ENCODE data around the gene PYGO2. TPM values are rescaled to one million over a fixed set of nuclear protein-coding genes. Genes with fewer than 3 reads are reported as not detected.

The PYGO2 gene, protein sequence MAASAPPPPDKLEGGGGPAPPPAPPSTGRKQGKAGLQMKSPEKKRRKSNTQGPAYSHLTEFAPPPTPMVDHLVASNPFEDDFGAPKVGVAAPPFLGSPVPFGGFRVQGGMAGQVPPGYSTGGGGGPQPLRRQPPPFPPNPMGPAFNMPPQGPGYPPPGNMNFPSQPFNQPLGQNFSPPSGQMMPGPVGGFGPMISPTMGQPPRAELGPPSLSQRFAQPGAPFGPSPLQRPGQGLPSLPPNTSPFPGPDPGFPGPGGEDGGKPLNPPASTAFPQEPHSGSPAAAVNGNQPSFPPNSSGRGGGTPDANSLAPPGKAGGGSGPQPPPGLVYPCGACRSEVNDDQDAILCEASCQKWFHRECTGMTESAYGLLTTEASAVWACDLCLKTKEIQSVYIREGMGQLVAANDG
- 27.1 and 27.5 TPM in 2 replicates for total RNA-seq (2014; rRNA removed; shearing (Covaris generic))

DNA sequence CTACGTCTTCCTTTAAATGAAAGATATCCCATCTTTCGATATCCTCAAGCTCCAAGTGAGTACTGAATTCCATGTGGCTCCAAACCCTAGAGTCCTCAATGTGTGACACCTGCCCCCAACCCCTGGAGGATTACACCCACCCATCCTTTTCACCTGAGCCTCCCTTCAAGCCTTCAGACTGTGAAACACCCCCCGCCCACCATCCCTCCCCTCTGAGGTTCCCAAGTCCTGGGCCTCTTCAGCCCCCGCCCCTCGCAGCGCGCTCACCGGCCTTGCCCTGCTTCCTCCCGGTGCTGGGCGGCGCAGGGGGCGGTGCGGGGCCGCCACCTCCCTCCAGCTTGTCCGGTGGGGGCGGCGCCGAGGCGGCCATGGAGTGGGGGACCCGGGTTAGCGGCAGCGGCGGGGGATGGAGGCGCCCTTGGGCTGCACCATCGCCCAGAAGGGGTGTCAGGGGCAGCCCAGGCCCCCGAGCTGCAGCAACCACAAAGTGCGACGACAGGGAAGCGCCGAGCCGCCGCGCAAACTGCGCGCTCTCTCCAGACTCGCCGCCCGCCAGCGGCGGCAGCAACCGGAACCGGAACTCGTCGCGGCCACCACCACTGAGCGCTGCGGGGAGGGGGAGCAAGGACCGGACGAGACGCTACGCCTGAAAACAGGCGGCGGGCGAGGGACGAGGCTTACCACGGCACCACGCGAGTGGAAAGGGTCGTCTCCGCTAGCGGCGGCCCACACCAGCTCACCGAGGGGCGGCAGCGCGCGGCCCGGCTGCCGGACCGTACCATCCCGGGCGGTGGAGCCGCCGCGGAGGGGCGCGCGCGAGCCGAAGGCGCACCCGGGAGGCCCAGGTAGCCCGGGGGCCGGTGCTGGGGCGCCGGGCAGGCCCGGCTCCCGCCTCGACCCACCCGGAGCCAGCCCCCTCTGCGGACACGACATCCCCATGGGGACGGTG is at the start of gene PYGO2:
Gene PYGO2 (minus strand): TSS at position 576 of the 949 bp plus-strand sequence. CDS start 206 bp downstream, at position 370.
- peak; percentile 68 for DNase-seq (ENCODE audit: low spot score)

- DNase-seq (ENCODE audit: low spot score), result no peak
These were observed 49.4 kb upstream of the PYGO2 start for GRCh38 chr1:155011004-155011416.

- no peak for DNase-seq (ENCODE audit: low spot score)
These were observed 48.8 kb upstream of the PYGO2 start for GRCh38 chr1:155010211-155010918.

DNA sequence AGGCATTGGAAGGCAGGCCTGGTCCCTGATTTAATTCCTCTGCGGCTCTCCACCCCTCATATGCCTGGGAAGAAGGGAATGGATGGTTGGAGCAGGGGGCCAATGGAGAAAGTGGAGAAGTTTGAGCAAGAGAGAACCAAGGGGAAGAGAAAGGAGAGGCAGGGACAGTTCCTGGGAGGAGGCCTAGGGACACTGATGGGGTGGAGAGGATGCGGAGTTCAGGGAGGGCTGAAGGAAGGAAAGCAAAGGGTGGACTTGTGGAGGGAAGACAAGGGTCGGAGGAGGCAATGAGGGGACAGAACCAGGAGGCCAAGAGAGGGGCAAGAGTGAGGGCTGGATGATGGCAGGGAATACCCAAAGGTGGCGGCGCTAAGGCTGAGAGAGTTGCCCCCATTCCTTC is 48.2 kb upstream of the PYGO2 start:
- DNase-seq (ENCODE audit: low spot score), result no peak

DNA sequence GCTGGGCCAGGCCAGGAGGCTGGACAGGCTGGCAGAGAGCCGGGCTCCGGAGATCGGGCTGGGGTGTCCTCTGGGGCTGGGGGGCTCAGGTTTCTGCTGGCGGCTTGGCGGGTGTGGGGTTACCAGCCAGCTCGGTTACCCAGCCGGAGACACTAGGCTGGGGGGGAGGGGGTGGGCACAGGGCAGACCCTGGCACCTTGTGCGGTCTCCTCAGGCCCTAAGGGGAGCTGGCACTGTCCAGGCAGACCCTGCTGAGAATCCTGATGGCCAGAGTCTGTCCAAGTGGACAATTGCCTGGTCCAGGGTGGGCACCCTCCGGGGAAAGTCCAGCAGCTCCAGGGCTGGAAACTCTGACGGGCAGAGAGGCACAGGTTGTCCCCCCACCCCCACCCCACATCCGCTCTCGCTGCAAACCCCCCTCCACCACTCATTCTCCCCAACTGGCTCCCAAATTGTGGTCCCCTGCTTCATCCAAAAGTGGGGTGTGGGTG is 47.7 kb upstream of the PYGO2 start:
- DNase-seq (ENCODE audit: low spot score), result no peak

DNA sequence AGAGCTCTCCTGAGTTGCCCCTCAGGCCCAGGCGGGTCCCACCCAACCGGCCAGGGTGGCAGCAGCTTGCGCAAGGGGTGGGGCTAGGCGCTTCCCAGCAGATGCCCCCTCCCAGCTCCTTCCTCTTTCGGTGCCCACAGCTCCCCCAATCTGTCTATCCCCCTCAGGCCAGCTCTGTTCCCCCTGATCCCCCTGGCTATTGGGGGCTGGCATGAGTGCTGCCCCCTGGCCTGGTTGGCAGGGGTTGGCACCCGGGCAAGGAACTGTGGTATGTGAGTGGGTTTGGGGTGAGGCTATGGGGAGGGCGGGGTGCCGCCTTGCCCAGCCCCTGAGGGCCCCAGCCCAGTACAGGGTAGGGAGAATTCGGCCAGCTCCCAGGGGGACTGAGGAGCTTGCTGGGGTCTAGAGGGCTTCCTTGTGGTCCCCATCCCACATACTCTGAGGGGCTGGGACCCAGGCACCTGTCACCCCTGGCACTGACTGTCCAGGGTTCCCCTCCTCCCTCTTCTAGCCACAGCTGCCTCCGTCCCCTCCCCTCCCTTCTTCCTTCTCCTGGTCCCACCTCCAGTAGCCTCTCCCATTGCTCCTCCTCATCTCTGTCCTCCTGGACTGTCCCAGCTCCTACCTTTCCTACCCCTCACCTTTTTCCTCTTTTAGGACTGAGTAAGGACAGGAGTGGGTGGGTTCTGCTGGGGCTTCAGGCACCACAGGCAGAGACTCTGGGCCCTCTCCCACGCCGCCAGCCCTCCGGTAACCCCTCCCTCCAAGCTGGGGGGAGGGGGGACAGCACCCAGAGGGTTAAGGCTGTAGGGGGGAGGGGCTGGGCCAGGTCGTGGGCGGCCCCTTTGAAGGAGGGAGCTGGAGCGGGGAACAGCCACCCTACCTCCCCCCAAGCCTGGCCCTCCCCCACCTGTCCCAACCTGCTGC is 46.7 kb upstream of the PYGO2 start:
- DNase-seq (ENCODE audit: low spot score), result no peak

GRCh38 chr1:155007251-155007828 is 45.8 kb upstream of the PYGO2 start:
- DNase-seq (ENCODE audit: low spot score), result no peak

GRCh38 chr1:155006601-155007101 is 45.1 kb upstream of the PYGO2 start:
- DNase-seq (ENCODE audit: low spot score), result no peak

DNA sequence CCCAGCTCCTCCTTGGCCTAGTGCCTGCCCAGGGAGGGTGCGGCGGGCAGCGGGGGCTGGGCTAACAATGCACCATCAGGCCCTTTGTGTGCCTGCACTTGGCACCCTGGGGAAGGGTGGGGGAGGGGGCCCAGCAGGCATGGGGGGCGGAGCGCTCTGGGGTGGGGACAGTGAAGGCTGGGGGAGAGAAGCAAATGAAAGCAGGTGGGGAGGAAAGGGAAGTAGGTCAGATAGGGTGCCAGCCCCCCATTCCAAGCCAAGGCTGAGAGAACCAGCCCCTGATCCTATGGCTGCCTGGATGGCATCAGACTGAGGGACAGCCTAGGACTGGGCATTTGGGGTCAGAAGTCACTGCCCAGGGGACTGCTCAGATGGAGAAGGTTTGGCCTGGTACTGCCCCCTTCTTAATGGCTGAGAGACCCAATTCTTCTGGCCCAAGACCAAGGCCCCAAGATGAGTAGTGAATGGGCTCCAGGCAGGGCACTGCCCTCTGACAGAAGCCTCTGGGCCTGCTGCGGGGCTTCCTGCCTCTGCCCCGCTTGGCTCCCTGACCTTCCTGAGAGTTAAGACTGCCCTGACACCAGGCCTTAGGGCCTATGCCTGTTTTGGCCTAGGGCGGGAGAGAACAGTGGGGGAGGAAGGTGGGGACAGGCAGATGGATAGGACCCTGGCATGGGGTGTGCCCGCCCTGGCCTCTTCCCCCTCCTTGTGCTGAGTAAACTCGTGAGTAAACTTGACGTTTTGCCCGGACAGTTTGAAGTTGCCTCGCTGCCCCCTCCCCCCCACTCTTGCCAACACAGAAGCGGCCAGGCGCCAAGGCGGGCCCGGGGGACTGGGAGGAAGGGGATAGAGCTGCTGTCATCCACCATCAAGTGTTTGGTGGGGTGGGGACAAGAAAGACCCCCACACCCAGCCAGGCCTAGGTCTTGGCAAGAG is 43.8 kb upstream of the PYGO2 start:
- DNase-seq (ENCODE audit: low spot score), result peak; percentile 65

GRCh38 chr1:155004352-155005075 is 42.9 kb upstream of the PYGO2 start:
- no peak for DNase-seq (ENCODE audit: low spot score)

DNA sequence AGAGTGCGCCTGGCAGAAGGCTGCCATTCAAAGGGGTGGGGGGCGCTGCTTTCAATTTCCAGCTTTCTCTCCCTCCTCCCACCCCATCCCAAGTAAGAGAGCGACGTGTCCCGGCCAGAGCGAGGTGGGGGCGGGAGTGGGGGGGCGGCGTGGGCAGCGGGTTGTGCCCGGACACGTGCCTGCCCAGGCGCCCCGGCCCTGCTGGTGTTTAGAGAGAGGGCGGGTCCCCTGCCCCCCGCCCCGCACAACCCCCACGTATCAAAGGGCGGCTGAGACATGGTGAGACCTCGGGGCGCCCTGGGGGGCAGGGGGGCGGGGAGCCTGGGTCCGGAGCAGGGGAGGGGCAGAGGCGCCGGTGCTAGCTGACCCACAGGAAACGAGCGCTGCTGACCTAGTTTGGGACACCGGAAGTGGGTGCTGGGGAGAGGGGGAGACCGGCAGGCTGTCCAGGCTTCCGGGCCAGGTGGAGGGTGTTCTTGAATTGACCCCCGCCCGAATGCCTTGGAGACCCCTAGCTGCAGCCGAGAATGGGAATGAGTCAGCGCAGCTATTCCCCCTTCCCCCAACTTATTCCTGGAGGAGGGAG is 42.3 kb upstream of the PYGO2 start:
- DNase-seq (ENCODE audit: low spot score), result peak; percentile 78

DNA sequence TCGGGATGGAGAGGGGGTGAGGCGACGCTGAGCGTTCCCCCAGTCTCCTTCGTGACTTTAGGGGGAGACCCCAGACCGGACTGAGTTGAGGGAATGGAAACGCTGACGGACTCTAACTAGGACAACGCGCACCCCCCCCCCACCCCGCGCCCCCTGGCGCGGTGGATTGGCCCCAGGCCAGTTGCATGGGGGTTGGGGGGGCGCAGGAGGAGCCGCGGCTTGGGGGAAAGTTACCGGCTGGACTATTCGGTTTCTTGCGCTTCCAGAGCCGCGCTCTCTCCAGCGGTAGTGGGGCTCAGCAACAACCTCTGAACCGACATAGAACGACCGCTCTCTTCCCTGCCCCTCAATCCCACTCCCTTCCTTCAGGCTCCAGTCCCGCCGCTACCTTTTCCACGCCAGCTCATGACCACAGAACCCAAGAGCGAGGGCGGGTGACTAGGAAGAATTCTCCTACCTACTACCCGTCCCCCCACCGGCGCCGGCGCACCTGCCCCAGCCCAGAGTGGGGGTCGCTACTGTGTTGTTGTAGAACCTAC is 41.7 kb upstream of the PYGO2 start:
- DNase-seq (ENCODE audit: low spot score), result no peak

DNA sequence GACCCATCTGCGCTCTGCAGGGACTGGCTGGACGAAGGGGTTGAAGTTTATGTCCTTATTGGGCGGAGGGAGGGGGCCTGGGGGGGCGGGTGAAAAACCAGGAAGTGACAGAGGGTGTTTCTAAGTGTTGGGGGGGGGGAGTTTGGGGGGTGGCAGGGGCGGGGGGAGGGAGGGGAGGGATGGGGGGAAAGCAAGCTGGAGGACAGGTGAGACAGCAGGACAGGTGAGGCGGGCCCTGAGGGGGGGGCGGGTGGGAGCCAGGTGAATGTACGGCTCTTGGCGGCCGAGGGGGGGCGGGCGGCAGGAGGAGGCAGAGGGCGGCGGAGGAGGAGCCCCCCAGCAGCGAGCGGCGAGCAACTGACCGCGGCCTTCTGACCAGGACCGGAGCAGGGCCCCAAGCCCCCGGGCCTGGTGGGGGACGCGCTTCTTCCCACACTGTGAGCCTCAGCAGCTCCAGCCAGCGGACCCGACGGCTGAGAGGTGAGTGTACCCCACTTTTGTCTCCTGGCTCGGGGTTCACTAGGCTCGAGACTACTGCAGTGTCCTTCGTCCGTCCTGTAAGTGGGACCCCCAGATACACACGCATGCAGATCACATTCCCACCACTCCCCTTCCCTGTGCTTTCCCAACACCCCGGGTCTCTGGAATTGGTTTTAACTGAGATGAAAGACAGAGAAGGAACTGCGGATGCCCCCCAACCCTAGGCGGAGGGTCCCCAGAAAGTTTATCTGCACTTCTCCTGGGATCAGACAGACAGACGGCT is 41.1 kb upstream of the PYGO2 start, which contains the start of gene ZBTB7B:
Gene ZBTB7B (plus strand): TSS at position 339 of the 763 bp plus-strand sequence. CDS start 11,859 bp downstream, outside the sequence.
- DNase-seq (ENCODE audit: low spot score), result peak; percentile 53

GRCh38 chr1:155001675-155002463 is 40.3 kb upstream of the PYGO2 start:
- peak; percentile 98 for DNase-seq (ENCODE audit: low spot score)

- DNase-seq (ENCODE audit: low spot score), result no peak
These were observed 39.8 kb upstream of the PYGO2 start for GRCh38 chr1:155001425-155001674.
